Measurements from ENCODE around the gene GPHN. TPM values are rescaled to one million over a fixed set of nuclear protein-coding genes. Genes with fewer than 3 reads are reported as not detected.

The GPHN gene
- polyA plus RNA-seq, 1 donor (not counting 4 experiments of a cell fraction or from before 2014, with no cell fraction given): 17.6 TPM

DNA sequence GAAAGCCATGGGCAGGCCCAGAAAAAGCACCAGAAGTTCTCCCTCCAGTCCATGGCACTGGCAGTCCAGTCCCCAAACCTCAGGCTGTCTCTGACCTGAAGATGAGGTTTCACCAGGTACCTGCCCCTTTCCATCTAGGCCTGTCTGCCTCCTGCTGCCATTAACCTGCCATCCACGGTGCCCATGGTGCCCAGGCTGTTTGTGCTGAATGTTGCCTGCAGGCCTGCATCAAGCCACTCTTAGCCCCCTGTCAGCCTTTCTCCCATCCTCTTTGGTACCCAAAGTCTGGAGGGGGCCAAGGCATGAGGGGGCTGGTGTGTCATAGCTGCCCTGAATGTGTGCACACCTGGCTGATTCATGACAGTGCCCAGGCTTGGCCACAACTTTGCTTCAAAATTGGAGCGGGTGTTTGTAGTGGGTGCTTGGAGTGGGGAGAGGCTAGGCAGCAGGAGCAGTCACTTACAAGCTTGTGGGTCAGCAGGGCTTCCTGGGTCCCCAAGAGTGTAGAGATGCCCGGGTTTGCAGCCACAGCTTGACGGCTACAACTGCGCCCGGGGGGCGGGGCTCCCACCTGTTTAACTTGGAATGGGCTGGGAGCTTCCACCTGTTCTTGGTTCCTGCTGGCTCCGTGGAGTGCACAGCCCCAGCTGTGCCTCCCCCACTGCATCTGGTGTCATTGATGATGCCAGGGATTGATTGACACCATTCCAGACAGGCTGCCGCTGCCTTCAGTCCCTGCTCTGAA, 88.5 kb downstream of the GPHN start:
- no peaks in the 10 kb centered on the region for H3K36me3 ChIP-seq (ENCODE audit: control insufficient read depth in 2 of 2, extremely low read depth in 1 of 2, insufficient read depth in 2 of 2, low read length in 2 of 2)
- H3K9me1 ChIP-seq (ENCODE audit: control insufficient read depth, extremely low read depth, insufficient read depth, low read length): no peaks in the 10 kb centered on the region
- H4K20me1 ChIP-seq (ENCODE audit: control insufficient read depth, extremely low read depth, insufficient read depth, low read length): no peaks in the 10 kb centered on the region
- H3K4me2 ChIP-seq (ENCODE audit: control insufficient read depth, extremely low read depth, insufficient read depth, low read depth, low read length): no peak overlapping the region
- FAIRE-seq (no peak), DNase-seq (ENCODE audit: low read depth, low spot score) (no peak)
- H2AFZ ChIP-seq (ENCODE audit: control insufficient read depth, low read length): no peak overlapping the region
- H3K4me3 ChIP-seq (ENCODE audit: control insufficient read depth in 2 of 3, extremely low read depth in 1 of 3, insufficient read depth in 2 of 3, low read depth in 1 of 3, low read length in 3 of 3): no peak overlapping the region
- no peaks in the 10 kb centered on the region for H3K27me3 ChIP-seq (ENCODE audit: control insufficient read depth, extremely low read depth, insufficient read depth, low read length)
- no peaks in the 10 kb centered on the region for H3K9me3 ChIP-seq (ENCODE audit: control insufficient read depth, low read depth, low read length)
- no peak overlapping the region for H3K27ac ChIP-seq (ENCODE audit: control insufficient read depth, insufficient read depth, low read length)
- peaks cover 2% of the 10 kb centered on the region for H3K79me2 ChIP-seq (ENCODE audit: control insufficient read depth, insufficient read depth, low read length)
- TF ChIP-seq EZH2 (IDR thresholded peaks at IDR 0.05; ENCODE audit: low read length) (no peak), CTCF (optimal IDR thresholded peaks at IDR 0.05 in 1 of 3, IDR thresholded peaks at IDR 0.05 in 1 of 3, conservative IDR thresholded peaks at IDR 0.05 in 1 of 3; ENCODE audit: extremely low read depth in 1 of 3, insufficient read depth in 2 of 3, low read length in 3 of 3) (no peak)
- H3K4me1 ChIP-seq (ENCODE audit: control insufficient read depth, extremely low read depth, insufficient read depth, low read length): peaks cover 6% of the 10 kb centered on the region
- H3K9ac ChIP-seq (ENCODE audit: control insufficient read depth, extremely low read depth, insufficient read depth, low read length): no peak overlapping the region
- dilution Hi-C loops (cut with MboI; ENCODE audit: extremely low pct_ligation_motif_present, low sequenced_read_pairs): no loop called here

DNA sequence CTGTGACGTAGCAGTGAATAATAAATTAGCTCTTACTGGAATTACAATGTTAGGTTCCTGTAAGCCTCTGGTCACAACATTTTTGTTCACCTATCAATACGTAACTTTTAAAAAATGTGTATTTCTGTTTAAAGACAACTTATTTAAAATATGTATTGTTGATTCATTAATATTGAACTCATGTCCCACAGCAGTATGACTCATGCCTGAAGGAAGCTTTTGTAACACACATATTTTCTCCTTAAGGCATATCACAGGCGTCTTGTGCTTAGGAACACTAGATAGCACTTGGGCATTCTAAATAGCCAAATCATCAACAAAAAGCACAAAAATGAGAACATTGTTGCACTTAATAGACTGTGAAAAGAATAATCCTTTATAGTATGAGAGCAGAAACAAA, 92.5 kb downstream of the GPHN start:
- Histone ChIP-seq H3K4me1 (ENCODE audit: control insufficient read depth, extremely low read depth, insufficient read depth, low read length) (peaks cover 8% of the 10 kb centered on the region), H3K4me3 (ENCODE audit: control insufficient read depth in 2 of 3, extremely low read depth in 1 of 3, insufficient read depth in 2 of 3, low read depth in 1 of 3, low read length in 3 of 3) (no peak overlapping the region), H3K27ac (ENCODE audit: control insufficient read depth, insufficient read depth, low read length) (no peak overlapping the region), H3K4me2 (ENCODE audit: control insufficient read depth, extremely low read depth, insufficient read depth, low read depth, low read length) (peak overlapping the region; percentile 30), H3K79me2 (ENCODE audit: control insufficient read depth, insufficient read depth, low read length) (peaks cover 13% of the 10 kb centered on the region), H4K20me1 (ENCODE audit: control insufficient read depth, extremely low read depth, insufficient read depth, low read length) (no peaks in the 10 kb centered on the region), H2AFZ (ENCODE audit: control insufficient read depth, low read length) (no peak overlapping the region), H3K36me3 (ENCODE audit: control insufficient read depth in 2 of 2, extremely low read depth in 1 of 2, insufficient read depth in 2 of 2, low read length in 2 of 2) (no peaks in the 10 kb centered on the region), H3K9ac (ENCODE audit: control insufficient read depth, extremely low read depth, insufficient read depth, low read length) (no peak overlapping the region), H3K9me1 (ENCODE audit: control insufficient read depth, extremely low read depth, insufficient read depth, low read length) (no peaks in the 10 kb centered on the region), H3K9me3 (ENCODE audit: control insufficient read depth, low read depth, low read length) (no peaks in the 10 kb centered on the region), H3K27me3 (ENCODE audit: control insufficient read depth, extremely low read depth, insufficient read depth, low read length) (no peaks in the 10 kb centered on the region)
- dilution Hi-C loops (cut with MboI; ENCODE audit: extremely low pct_ligation_motif_present, low sequenced_read_pairs): no loop called here
- DNase-seq (ENCODE audit: low read depth, low spot score) (no peak), FAIRE-seq (peak; percentile 73)
- no peak for TF ChIP-seq CTCF (optimal IDR thresholded peaks at IDR 0.05 in 1 of 3, IDR thresholded peaks at IDR 0.05 in 1 of 3, conservative IDR thresholded peaks at IDR 0.05 in 1 of 3; ENCODE audit: extremely low read depth in 1 of 3, insufficient read depth in 2 of 3, low read length in 3 of 3)
- no peak for TF ChIP-seq EZH2 (IDR thresholded peaks at IDR 0.05; ENCODE audit: low read length)
